ENCODE results near the gene PERM1. TPM values are rescaled to one million over a fixed set of nuclear protein-coding genes. Genes with fewer than 3 reads are reported as not detected.

PERM1 gene
- total RNA-seq, 1 experiment from 2014 or later = 0.39 TPM

GRCh38 chr1:939511-940106 is 42.3 kb downstream of the PERM1 start (continued):
- TF ChIP-seq CEBPB (IDR thresholded peaks at IDR 0.05; ENCODE audit: low read depth) (no peak), SRF (IDR thresholded peaks at IDR 0.05; ENCODE audit: low read depth) (no peak), POLR2AphosphoS5 (IDR thresholded peaks at IDR 0.05; ENCODE audit: low read depth, low read length) (no peak), EGR1 (IDR thresholded peaks at IDR 0.05; ENCODE audit: low read depth) (no peak), RAD21 (IDR thresholded peaks at IDR 0.05; ENCODE audit: low read depth) (no peak), ZFX (IDR thresholded peaks at IDR 0.05) (no peak), ZBTB33 (IDR thresholded peaks at IDR 0.05; ENCODE audit: extremely low read depth, insufficient replicate concordance, low read length) (no peak), TCF7L2 (IDR thresholded peaks at IDR 0.05; ENCODE audit: borderline replicate concordance, extremely low read depth, insufficient read depth, insufficient read length) (no peak), CBX3 (IDR thresholded peaks at IDR 0.05; ENCODE audit: low read depth) (no peak), ELF1 (IDR thresholded peaks at IDR 0.05; ENCODE audit: borderline replicate concordance, low read depth) (no peak), SP1 (IDR thresholded peaks at IDR 0.05; ENCODE audit: low read depth) (no peak), SIN3A (IDR thresholded peaks at IDR 0.05; ENCODE audit: low read depth) (no peak), EZH2phosphoT487 (IDR thresholded peaks at IDR 0.05; ENCODE audit: borderline replicate concordance) (no peak), ZNF274 (IDR thresholded peaks at IDR 0.05; ENCODE audit: low read depth, low read length) (no peak), JUND (IDR thresholded peaks at IDR 0.05) (no peak)

Data from HCT116 (cell line).